Adrenal gland (tissue), 12 donors: ENCODE results near the gene DEAF1. TPM values are rescaled to one million over a fixed set of nuclear protein-coding genes. Genes with fewer than 3 reads are reported as not detected.

Experiments used
- DNase-seq, 7 donors: peaks; one replicate each; pipeline ENCODE4 v3.0.0-alpha.2; 2019 to 2020
- H3K27ac ChIP-seq, 5 donors: fragments of 200-600 bp; sonication (generic) in 4 of 5; 1 replicate in 3 of 5; 2 replicates in 2 of 5; pipeline versions ENCODE4 v1.5.1 to v1.8.0; 2016 to 2020; ENCODE audit warnings: mild to moderate bottlenecking in 1 of 5
- H3K27me3 ChIP-seq: fragments of 200-600 bp; 2 replicates; pipeline ENCODE4 v1.8.0; 2021
- H3K36me3 ChIP-seq, 2 donors: fragments of 200-600 bp; replicated peaks in 1 of 2; 1 replicate in 1 of 2; 2 replicates in 1 of 2; pipeline versions ENCODE4 v1.5.1 to v1.8.0; 2018 to 2022
- H3K4me1 ChIP-seq, 2 donors: fragments of 200-600 bp; replicated peaks in 1 of 2; 1 replicate in 1 of 2; 2 replicates in 1 of 2; pipeline versions ENCODE4 v1.5.1 to v1.8.0; 2018 to 2021
- H3K4me3 ChIP-seq, 4 donors: fragments of 200-600 bp; sonication (generic) in 3 of 4; one replicate each; pipeline ENCODE4 v1.5.1; 2016 to 2018
- H3K9me3 ChIP-seq, 3 donors: fragments of 200-600 bp; sonication (generic) in 1 of 3; replicated peaks in 1 of 3; 1 replicate in 2 of 3; 2 replicates in 1 of 3; pipeline versions ENCODE4 v1.5.1 to v1.8.0; 2016 to 2021
- CTCF ChIP-seq, 6 experiments: fragments of 450-650 bp in 4 of 6; fragments of 200-600 bp in 2 of 6; sonication (generic) in 1 of 6; IDR thresholded peaks; 1 replicate in 5 of 6; 2 replicates in 1 of 6; pipeline versions ENCODE4 v1.5.1 to v1.8.0; 2016 to 2021; ENCODE audit warnings: antibody characterized with exemption in 6 of 6, mild to moderate bottlenecking in 2 of 6, moderate library complexity in 1 of 6
- POLR2A ChIP-seq, 2 donors: fragments of 450-650 bp; IDR thresholded peaks; one replicate each; pipeline ENCODE4 v1.6.1; 2017; ENCODE audit warnings: antibody characterized with exemption in 2 of 2, mild to moderate bottlenecking in 2 of 2, moderate library complexity in 1 of 2
- WGBS, 4 donors: extraction: QIAGEN DNeasy Blood & Tissue Kit in 2 of 4; methylation state at CpG; one replicate each; pipeline versions ENCODE4 v1.1.5 to v1.1.7; 2013 to 2017; 5-methylcytosine and 5-hydroxymethylcytosine counted together
- intact Hi-C, 2 donors: fragments of 100-400 bp; cut with DNase I; formaldehyde crosslinking; loops; one replicate each; pipeline versions ENCODE4 v1.14.1 to v1.15.0; 2022 to 2023
- polyA plus RNA-seq, 3 donors: library from polyadenylated mRNA; stranded (reverse); fragments of 200-250 nt in 2 of 3; fragments of 350-450 nt in 1 of 3; fragmentation: Illumina TruSeq in 1 of 3; extraction: RNeasy Lipid Tissue Mini Kit (QIAGEN cat#74804) in 1 of 3; gene quantifications; one replicate each; pipeline ENCODE4 v1.2.3, GENCODE V29; 2013 to 2014
- total RNA-seq, 9 donors: library from RNA; depleted of rRNA in 4 of 9; stranded (reverse); fragments of >200 nt in 4 of 9; fragments of 120-200 nt in 1 of 9; fragmentation: NEBNext Ultra II Directional in 1 of 9; extraction: Animal tissue kit (Norgen Biotek cat#: 25700) in 1 of 9; gene quantifications; one replicate each; pipeline versions ENCODE4 v1.1.0 to v1.2.4, GENCODE V29; 2013 to 2023
- donor health status: healthy with polysubstance abuse.
- donor health status: Bipolar disorder and iron deficiency.
- donor health status: DM: yes; HTN: yes; CAD: no.
- donor health status: DM: no; HTN: no; CAD: no.
- donor health status: DM: no; HTN: no; CAD: no.
- donor health status: DM: yes; HTN: yes; CAD: no.

DEAF1 gene
- total and polyA plus RNA-seq, 12 donors, result 20.6 to 131 (median 55.5) TPM

DNA sequence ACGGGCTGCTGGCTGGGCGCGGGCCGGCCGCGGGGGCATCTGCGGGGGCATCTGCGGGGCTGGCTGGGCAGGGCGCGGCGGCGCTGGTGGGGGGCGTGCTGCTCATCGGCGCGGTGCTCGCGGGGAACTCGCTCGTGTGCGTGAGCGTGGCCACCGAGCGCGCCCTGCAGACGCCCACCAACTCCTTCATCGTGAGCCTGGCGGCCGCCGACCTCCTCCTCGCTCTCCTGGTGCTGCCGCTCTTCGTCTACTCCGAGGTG is 57.8 kb downstream of the DEAF1 start:
- Histone ChIP-seq H3K36me3 (peaks cover 0 to 6% of the 10 kb centered on the region in 2 donors), H3K9me3 (no peaks in the 10 kb centered on the region), H3K4me3 (peak overlapping the region in 1 of 4 donors; percentile 23), H3K4me1 (no peaks in the 10 kb centered on the region), H3K27ac (no peak overlapping the region), H3K27me3 (no peaks in the 10 kb centered on the region)
- intact Hi-C loops, result no loop called here
- no peak for TF ChIP-seq CTCF (IDR thresholded peaks at IDR 0.05)
- TF ChIP-seq POLR2A (IDR thresholded peaks at IDR 0.05), result no peak
- no peak for DNase-seq
- WGBS, 4 donors, result 37 to 65% (median 48%) methylated on average over 4 to 33 of the region's 34 CpGs

DNA sequence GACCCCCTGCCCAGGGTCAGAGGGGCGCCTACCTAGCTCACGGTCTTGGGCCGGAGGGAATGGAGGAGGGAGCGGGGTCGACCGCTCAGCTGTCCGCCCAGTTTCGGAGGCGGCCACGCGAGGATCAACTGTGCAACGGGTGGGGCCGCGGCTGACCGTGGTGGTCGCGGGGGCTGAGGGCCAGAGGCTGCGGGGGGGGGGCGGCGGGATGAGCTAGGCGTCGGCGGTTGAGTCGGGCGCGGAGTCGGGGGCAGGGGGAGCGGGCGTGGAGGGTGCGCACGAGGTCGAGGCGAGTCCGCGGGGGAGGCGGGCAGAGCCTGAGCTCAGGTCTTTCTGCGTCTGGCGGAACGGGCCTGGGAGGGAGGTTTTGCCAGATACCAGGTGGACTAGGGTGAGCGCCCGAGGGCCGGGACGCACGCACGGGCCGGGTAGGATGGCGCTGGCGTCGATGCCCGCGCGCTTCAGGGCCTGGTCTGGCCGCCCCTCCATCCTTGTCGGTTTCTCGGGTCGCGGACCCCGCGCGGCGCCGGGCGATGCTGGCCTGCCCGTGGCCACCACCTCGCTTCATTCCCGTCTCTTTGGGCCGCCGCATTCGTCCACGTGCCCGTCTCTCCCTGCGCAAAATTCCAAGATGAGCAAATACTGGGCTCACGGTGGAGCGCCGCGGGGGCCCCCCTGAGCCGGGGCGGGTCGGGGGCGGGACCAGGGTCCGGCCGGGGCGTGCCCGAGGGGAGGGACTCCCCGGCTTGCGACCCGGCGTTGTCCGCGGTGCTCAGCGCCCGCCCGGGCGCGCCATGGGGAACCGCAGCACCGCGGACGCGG is 58.3 kb downstream of the DEAF1 start, which contains the start of gene DRD4:
Gene DRD4, plus strand, starts transcription at position 759 of the 822 bp plus-strand sequence. Its CDS starts 36 bp downstream, at position 795.
- H3K36me3 ChIP-seq, result peaks cover 0 to under 1% of the 10 kb centered on the region in 2 donors
- H3K4me3 ChIP-seq, result peak within 1 kb of the TSS in 1 of 4 donors; percentile 23
- no peaks in the 10 kb centered on the region for H3K27me3 ChIP-seq
- no peak within 1 kb of the TSS for H3K27ac ChIP-seq
- intact Hi-C loops, result no loop called here
- TF ChIP-seq POLR2A (IDR thresholded peaks at IDR 0.05), result no peak
- no peak for TF ChIP-seq CTCF (IDR thresholded peaks at IDR 0.05)
- H3K4me1 ChIP-seq, result no peaks in the 10 kb centered on the region
- H3K9me3 ChIP-seq, result no peaks in the 10 kb centered on the region
- 31 to 70% (median 38%) methylated on average over 18 to 100 of the region's 100 CpGs for WGBS, 4 donors
- DNase-seq, result peak in 1 of 7 donors; percentile 16

DNA sequence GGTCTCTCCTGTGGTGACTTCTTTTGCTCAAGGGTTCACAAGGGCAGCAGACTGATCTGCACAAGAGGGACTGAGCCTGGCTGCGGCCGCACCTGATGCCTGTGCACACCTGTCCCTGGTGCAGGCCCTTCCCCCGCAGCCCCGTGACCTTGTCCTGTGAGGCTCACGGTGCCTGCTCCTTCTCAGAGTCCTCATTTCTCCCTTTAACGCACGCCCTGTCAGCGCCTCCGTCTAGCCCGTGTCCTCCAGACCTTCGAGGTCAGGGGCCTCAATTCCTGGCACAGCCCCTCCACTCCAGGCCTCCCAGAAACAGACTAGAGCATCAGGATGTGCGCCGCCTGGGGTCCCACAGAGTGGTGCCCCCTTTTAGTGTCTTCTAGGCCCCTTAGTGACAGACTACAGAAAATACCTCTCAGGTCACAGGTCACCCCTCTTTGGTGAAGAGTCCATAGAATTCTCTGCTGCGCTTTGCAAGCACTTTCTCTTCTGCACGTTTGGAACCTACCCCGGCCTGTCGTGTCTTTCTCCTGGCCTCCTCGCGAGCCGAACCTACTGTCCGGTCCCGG is 59.0 kb downstream of the DEAF1 start:
- DNase-seq, result no peak
- Histone ChIP-seq H3K4me1 (no peaks in the 10 kb centered on the region), H3K36me3 (no peaks in the 10 kb centered on the region), H3K27ac (no peak overlapping the region), H3K4me3 (no peak overlapping the region), H3K9me3 (no peaks in the 10 kb centered on the region), H3K27me3 (no peaks in the 10 kb centered on the region)
- intact Hi-C loops, result no loop called here
- no peak for TF ChIP-seq CTCF (IDR thresholded peaks at IDR 0.05)
- no peak for TF ChIP-seq POLR2A (IDR thresholded peaks at IDR 0.05)
- 63 to 73% (median 70%) methylated on average over 18 to 22 of the region's 22 CpGs for WGBS, 4 donors

GRCh38 chr11:630871-631270 is 64.2 kb downstream of the DEAF1 start:
- H3K4me3 ChIP-seq, result no peak overlapping the region
- intact Hi-C loops, result no loop called here
- WGBS, 4 donors, result 92 to 96% (median 94%) methylated on average over 5 of the region's 5 CpGs

More at GRCh38 chr11:630871-631270, 64.2 kb downstream of the DEAF1 start:
- no peaks in the 10 kb centered on the region for H3K9me3 ChIP-seq
- DNase-seq, result no peak
- H3K27ac ChIP-seq, result no peak overlapping the region
- no peaks in the 10 kb centered on the region for H3K27me3 ChIP-seq
- no peaks in the 10 kb centered on the region for H3K36me3 ChIP-seq
- H3K4me1 ChIP-seq, result no peaks in the 10 kb centered on the region
- TF ChIP-seq POLR2A (IDR thresholded peaks at IDR 0.05), result no peak
- no peak for TF ChIP-seq CTCF (IDR thresholded peaks at IDR 0.05)
